HG02642 (cell line): ENCODE measurements around the gene ZNF618.

Source experiments
- ATAC-seq: cut with Tn5 transposase; IDR thresholded peaks from one replicate; pipeline ENCODE4 v1.9.1; 2021; ENCODE audit warnings: mild to moderate bottlenecking; ENCODE audit not compliant: unreplicated experiment, poor library complexity

ZNF618 gene

GRCh38 chr9:114051706-114052105 lies 175.6 kb downstream of the ZNF618 start:
- ATAC-seq = no peak

GRCh38 chr9:114053246-114054005 lies 177.3 kb downstream of the ZNF618 start:
- ATAC-seq = no peak

- ATAC-seq = no peak
Observed at GRCh38 chr9:114054191-114054690, 178.1 kb downstream of the ZNF618 start.

- ATAC-seq = no peak
Observed at GRCh38 chr9:114055061-114055460, 179.0 kb downstream of the ZNF618 start.

- ATAC-seq = no peak
Observed at GRCh38 chr9:114055894-114056293, 179.8 kb downstream of the ZNF618 start.

GRCh38 chr9:114056527-114056926 lies 180.4 kb downstream of the ZNF618 start:
- no peak for ATAC-seq

GRCh38 chr9:114057161-114057885 lies 181.2 kb downstream of the ZNF618 start:
- no peak for ATAC-seq

- no peak for ATAC-seq
Observed at GRCh38 chr9:114058688-114059046, 182.6 kb downstream of the ZNF618 start.

- no peak for ATAC-seq
Observed at GRCh38 chr9:114059047-114059803, 183.1 kb downstream of the ZNF618 start.

GRCh38 chr9:114060070-114060469 lies 184.0 kb downstream of the ZNF618 start:
- ATAC-seq = no peak

GRCh38 chr9:114060711-114061110 lies 184.6 kb downstream of the ZNF618 start:
- no peak for ATAC-seq

- no peak for ATAC-seq
Observed at GRCh38 chr9:114061292-114061691, 185.2 kb downstream of the ZNF618 start.

- ATAC-seq = no peak
Observed at GRCh38 chr9:114061830-114062474, 185.8 kb downstream of the ZNF618 start.

GRCh38 chr9:114065304-114065703 lies 189.2 kb downstream of the ZNF618 start:
- ATAC-seq = no peak

- no peak for ATAC-seq
Observed at GRCh38 chr9:114069476-114070187, 193.5 kb downstream of the ZNF618 start.

GRCh38 chr9:114070188-114071103 lies 194.3 kb downstream of the ZNF618 start:
- no peak for ATAC-seq

- no peak for ATAC-seq
Observed at GRCh38 chr9:114071197-114071795, 195.2 kb downstream of the ZNF618 start.
